WTC11 (cell line): ENCODE data around the gene HDGFL3.

Experiments used
- ATF2 ChIP-seq: sonication (generic); formaldehyde crosslinking; IDR thresholded peaks from 2 replicates; pipeline ENCODE4 v1.8.1; 2022; ENCODE audit warnings: low read depth, missing genetic modification reagents, borderline replicate concordance
- CTCF ChIP-seq: fragments of 200-600 bp; IDR thresholded peaks from 2 replicates; pipeline ENCODE4 v1.8.0; 2022; ENCODE audit warnings: antibody characterized with exemption
- ETV6 ChIP-seq: sonication (generic); formaldehyde crosslinking; IDR thresholded peaks from 2 replicates; pipeline ENCODE4 v1.8.1; 2022; ENCODE audit warnings: mild to moderate bottlenecking, missing genetic modification reagents
- TCF7 ChIP-seq: sonication (generic); formaldehyde crosslinking; IDR thresholded peaks from 2 replicates; pipeline ENCODE4 v1.8.0; 2022; ENCODE audit warnings: mild to moderate bottlenecking, low read depth, missing genetic modification reagents, moderate library complexity
- TEAD4 ChIP-seq: sonication (generic); formaldehyde crosslinking; IDR thresholded peaks from 2 replicates; pipeline ENCODE4 v1.8.0; 2022; ENCODE audit warnings: mild to moderate bottlenecking, missing genetic modification reagents
- TF ChIP-seq, protein P1 (sequence below): sonication (generic); formaldehyde crosslinking; conservative IDR thresholded peaks from 2 replicates; pipeline ENCODE4 v1.8.1; 2022; ENCODE audit warnings: mild to moderate bottlenecking, missing genetic modification reagents

- TF ChIP-seq ETV6 (CRISPR knock-in tag) (no peak), CTCF (no peak), TCF7 (CRISPR knock-in tag) (no peak), ATF2 (CRISPR knock-in tag) (no peak), TEAD4 (CRISPR knock-in tag) (no peak)
- TF ChIP-seq, protein P1, sequence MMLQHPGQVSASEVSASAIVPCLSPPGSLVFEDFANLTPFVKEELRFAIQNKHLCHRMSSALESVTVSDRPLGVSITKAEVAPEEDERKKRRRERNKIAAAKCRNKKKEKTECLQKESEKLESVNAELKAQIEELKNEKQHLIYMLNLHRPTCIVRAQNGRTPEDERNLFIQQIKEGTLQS, result no peak
These were observed 36.0 kb upstream of the HDGFL3 start for GRCh38 chr15:83243634-83244033.
